ENCODE measurements around the gene MIB1. TPM values are rescaled to one million over a fixed set of nuclear protein-coding genes. Genes with fewer than 3 reads are reported as not detected.

The MIB1 gene
- total RNA-seq, 1 experiment from 2014 or later = 66.3 TPM

DNA sequence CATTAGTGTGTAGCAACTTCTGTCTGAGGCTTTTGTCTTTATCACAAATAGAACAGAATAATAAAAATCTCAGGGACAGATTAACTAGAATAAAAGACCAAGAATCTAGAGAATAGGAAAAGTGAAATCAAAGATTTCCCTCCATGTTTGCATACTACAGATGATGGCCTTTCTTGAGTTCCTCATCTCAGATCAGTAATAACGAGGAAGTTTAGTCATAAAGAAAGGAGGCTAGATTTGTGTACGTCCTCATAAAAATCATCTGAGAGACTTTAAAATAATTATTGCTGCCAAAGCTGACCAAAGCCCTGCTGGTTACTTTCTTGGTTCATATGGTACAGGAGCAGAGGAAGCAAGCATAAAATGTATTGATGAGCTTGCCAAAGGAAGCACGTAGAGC lies 117.3 kb downstream of the MIB1 start:
- Histone ChIP-seq H3K9me3 (ENCODE audit: control insufficient read depth, insufficient read depth, low read depth, low read length) (no peaks in the 10 kb centered on the region), H3K36me3 (ENCODE audit: control insufficient read depth, insufficient read depth, low read length) (peaks cover 18% of the 10 kb centered on the region; the same call in 1 of the 2 replicates), H3K4me3 (ENCODE audit: low read depth in 2 of 2, low read length in 2 of 2) (no peak overlapping the region), H3K4me1 (ENCODE audit: control insufficient read depth, insufficient read depth, low read length) (no peaks in the 10 kb centered on the region), H3K27ac (ENCODE audit: low read length) (no peak overlapping the region), H3K27me3 (ENCODE audit: control insufficient read depth, insufficient read depth, low read length) (no peaks in the 10 kb centered on the region)
- in situ Hi-C loops (cut with HindIII; ENCODE audit: low pct_unique_long_range_greater_than_20kb, low sequenced_read_pairs) (no loop called here), intact Hi-C loops (cut with micrococcal nuclease; ENCODE audit: unreplicated experiment) (no loop called here)
- DNase-seq (ENCODE audit: low read depth, low spot score) (no peak), ATAC-seq (no peak)
- ChIA-PET CTCF (no interaction called here), POLR2A (no interaction called here)
- no TSS peak for BruUV-seq (replicated peaks)
- TF ChIP-seq SIN3A (IDR thresholded peaks at IDR 0.05; ENCODE audit: borderline replicate concordance, insufficient read depth, low read depth, low read length) (no peak), TCF7L2 (IDR thresholded peaks at IDR 0.05; ENCODE audit: low read depth, low read length) (no peak), POLR2AphosphoS5 (IDR thresholded peaks at IDR 0.05; ENCODE audit: low read depth, low read length) (no peak)
- TF ChIP-seq, protein P1, sequence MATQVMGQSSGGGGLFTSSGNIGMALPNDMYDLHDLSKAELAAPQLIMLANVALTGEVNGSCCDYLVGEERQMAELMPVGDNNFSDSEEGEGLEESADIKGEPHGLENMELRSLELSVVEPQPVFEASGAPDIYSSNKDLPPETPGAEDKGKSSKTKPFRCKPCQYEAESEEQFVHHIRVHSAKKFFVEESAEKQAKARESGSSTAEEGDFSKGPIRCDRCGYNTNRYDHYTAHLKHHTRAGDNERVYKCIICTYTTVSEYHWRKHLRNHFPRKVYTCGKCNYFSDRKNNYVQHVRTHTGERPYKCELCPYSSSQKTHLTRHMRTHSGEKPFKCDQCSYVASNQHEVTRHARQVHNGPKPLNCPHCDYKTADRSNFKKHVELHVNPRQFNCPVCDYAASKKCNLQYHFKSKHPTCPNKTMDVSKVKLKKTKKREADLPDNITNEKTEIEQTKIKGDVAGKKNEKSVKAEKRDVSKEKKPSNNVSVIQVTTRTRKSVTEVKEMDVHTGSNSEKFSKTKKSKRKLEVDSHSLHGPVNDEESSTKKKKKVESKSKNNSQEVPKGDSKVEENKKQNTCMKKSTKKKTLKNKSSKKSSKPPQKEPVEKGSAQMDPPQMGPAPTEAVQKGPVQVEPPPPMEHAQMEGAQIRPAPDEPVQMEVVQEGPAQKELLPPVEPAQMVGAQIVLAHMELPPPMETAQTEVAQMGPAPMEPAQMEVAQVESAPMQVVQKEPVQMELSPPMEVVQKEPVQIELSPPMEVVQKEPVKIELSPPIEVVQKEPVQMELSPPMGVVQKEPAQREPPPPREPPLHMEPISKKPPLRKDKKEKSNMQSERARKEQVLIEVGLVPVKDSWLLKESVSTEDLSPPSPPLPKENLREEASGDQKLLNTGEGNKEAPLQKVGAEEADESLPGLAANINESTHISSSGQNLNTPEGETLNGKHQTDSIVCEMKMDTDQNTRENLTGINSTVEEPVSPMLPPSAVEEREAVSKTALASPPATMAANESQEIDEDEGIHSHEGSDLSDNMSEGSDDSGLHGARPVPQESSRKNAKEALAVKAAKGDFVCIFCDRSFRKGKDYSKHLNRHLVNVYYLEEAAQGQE (IDR thresholded peaks at IDR 0.05; ENCODE audit: insufficient read depth in 1 of 2, low read depth in 2 of 2, low read length in 1 of 2) = no peak
- TF ChIP-seq, protein P2, sequence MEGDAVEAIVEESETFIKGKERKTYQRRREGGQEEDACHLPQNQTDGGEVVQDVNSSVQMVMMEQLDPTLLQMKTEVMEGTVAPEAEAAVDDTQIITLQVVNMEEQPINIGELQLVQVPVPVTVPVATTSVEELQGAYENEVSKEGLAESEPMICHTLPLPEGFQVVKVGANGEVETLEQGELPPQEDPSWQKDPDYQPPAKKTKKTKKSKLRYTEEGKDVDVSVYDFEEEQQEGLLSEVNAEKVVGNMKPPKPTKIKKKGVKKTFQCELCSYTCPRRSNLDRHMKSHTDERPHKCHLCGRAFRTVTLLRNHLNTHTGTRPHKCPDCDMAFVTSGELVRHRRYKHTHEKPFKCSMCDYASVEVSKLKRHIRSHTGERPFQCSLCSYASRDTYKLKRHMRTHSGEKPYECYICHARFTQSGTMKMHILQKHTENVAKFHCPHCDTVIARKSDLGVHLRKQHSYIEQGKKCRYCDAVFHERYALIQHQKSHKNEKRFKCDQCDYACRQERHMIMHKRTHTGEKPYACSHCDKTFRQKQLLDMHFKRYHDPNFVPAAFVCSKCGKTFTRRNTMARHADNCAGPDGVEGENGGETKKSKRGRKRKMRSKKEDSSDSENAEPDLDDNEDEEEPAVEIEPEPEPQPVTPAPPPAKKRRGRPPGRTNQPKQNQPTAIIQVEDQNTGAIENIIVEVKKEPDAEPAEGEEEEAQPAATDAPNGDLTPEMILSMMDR (IDR thresholded peaks at IDR 0.05) = no peak

DNA sequence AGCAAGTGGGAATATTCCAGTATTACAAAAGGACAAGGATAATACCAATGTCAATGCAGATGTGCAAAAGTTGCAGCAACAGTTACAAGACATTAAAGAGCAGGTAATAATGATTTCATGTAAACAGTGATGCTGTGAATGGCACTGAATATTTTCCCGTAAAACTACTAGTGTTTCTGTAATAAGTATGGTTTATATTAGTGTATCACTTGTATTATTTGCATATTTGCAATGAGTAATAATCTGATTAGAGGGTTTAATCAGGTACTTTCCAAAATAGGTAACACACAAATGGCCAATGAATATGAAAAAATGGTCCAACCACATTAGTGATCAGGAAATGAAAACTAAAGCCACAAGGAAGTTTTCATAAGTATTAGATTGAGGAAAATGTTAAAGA lies 118.0 kb downstream of the MIB1 start:
- intact Hi-C loops (cut with micrococcal nuclease; ENCODE audit: unreplicated experiment) (no loop called here), in situ Hi-C loops (cut with HindIII; ENCODE audit: low pct_unique_long_range_greater_than_20kb, low sequenced_read_pairs) (no loop called here)
- POLR2A ChIA-PET = no interaction called here
- peaks cover 18% of the 10 kb centered on the region; the same call in 1 of the 2 replicates for H3K36me3 ChIP-seq (ENCODE audit: control insufficient read depth, insufficient read depth, low read length)
- ATAC-seq (no peak), DNase-seq (ENCODE audit: low read depth, low spot score) (no peak)
- no peak overlapping the region for H3K4me3 ChIP-seq (ENCODE audit: low read depth in 2 of 2, low read length in 2 of 2)
- H3K4me1 ChIP-seq (ENCODE audit: control insufficient read depth, insufficient read depth, low read length) = no peaks in the 10 kb centered on the region
- no peaks in the 10 kb centered on the region for H3K27me3 ChIP-seq (ENCODE audit: control insufficient read depth, insufficient read depth, low read length)
- CTCF ChIA-PET = no interaction called here
- TF ChIP-seq TCF7L2 (IDR thresholded peaks at IDR 0.05; ENCODE audit: low read depth, low read length) = no peak
- TF ChIP-seq, protein P2 (IDR thresholded peaks at IDR 0.05) = no peak
- TF ChIP-seq POLR2AphosphoS5 (IDR thresholded peaks at IDR 0.05; ENCODE audit: low read depth, low read length) = no peak
- TF ChIP-seq, protein P1 (IDR thresholded peaks at IDR 0.05; ENCODE audit: insufficient read depth in 1 of 2, low read depth in 2 of 2, low read length in 1 of 2) = no peak
- TF ChIP-seq SIN3A (IDR thresholded peaks at IDR 0.05; ENCODE audit: borderline replicate concordance, insufficient read depth, low read depth, low read length) = no peak
- H3K9me3 ChIP-seq (ENCODE audit: control insufficient read depth, insufficient read depth, low read depth, low read length) = no peaks in the 10 kb centered on the region
- no TSS peak for BruUV-seq (replicated peaks)
- no peak overlapping the region for H3K27ac ChIP-seq (ENCODE audit: low read length)
